H1 (cell line): ENCODE results near the gene FAH. TPM values are rescaled to one million over a fixed set of nuclear protein-coding genes. Genes with fewer than 3 reads are reported as not detected.

Experiments
- CTCF ChIA-PET: fragments of 300-600 bp; sonication (Branson Sonifier 250); formaldehyde crosslinking; loops from one replicate; lab custom pipeline; 2021; ENCODE audit not compliant: partially characterized antibody; lab: Charles Lee
- POLR2A ChIA-PET: fragments of 300-600 bp; sonication (Branson Sonifier 250); formaldehyde crosslinking; loops from one replicate; lab custom pipeline; 2021; ENCODE audit warnings: inconsistent platforms; ENCODE audit not compliant: partially characterized antibody; lab: Charles Lee
- DNase-seq, 2 experiments: peaks; one replicate each; pipeline versions ENCODE4 v3.0.0 to v3.0.0-alpha.2; 2010 to 2022; ENCODE audit warnings: low spot score in 2 of 2, low read depth in 1 of 2, mixed read lengths in 1 of 2
- FAIRE-seq: peaks from 2 replicates; lab custom pipeline; 2011; peaks lifted over from hg19 to GRCh38; lab: Jason Lieb, UNC
- H2AFZ ChIP-seq: 2 replicates; pipeline ENCODE4 v1.8.1; 2012; ENCODE audit warnings: low read length, inconsistent platforms
- H2AK5ac ChIP-seq: 2 replicates; pipeline ENCODE4 v1.6.1; 2013; ENCODE audit warnings: low read depth, low read length
- H2BK120ac ChIP-seq: replicated peaks from 2 replicates; pipeline ENCODE3; 2013; ENCODE audit warnings: low read depth, low read length, inconsistent platforms
- H2BK12ac ChIP-seq: 2 replicates; pipeline ENCODE4 v1.6.1; 2013; ENCODE audit warnings: low read depth, low read length
- H2BK15ac ChIP-seq: 2 replicates; pipeline ENCODE4 v1.6.1; 2013; ENCODE audit warnings: low read length
- H2BK20ac ChIP-seq: 2 replicates; pipeline ENCODE4 v1.6.1; 2013; ENCODE audit warnings: low read length
- H2BK5ac ChIP-seq: 2 replicates; pipeline ENCODE4 v1.6.1; 2013; ENCODE audit warnings: low read depth, low read length
- H3K14ac ChIP-seq: 2 replicates; pipeline ENCODE4 v1.6.1; 2013; ENCODE audit warnings: inconsistent platforms; ENCODE audit not compliant: insufficient read length
- H3K18ac ChIP-seq: 2 replicates; pipeline ENCODE4 v1.6.1; 2013; ENCODE audit warnings: low read length; ENCODE audit errors: extremely low read depth
- H3K23ac ChIP-seq: 2 replicates; pipeline ENCODE4 v1.6.1; 2013; ENCODE audit warnings: inconsistent platforms; ENCODE audit not compliant: insufficient read length
- H3K23me2 ChIP-seq: 2 replicates; pipeline ENCODE4 v1.6.1; 2013; ENCODE audit warnings: low read depth, low read length
- H3K27ac ChIP-seq: 2 replicates; pipeline ENCODE4 v1.6.1; 2011; ENCODE audit warnings: low read depth, low read length, inconsistent platforms
- H3K27me3 ChIP-seq, 4 experiments: replicated peaks in 1 of 4; 1 replicate in 1 of 4; 2 replicates in 3 of 4; pipeline versions ENCODE4 v1.6.1 to v1.8.1; 2011 to 2013; ENCODE audit warnings: low read length in 3 of 4, mild to moderate bottlenecking in 3 of 4, inconsistent platforms in 2 of 4, mixed read lengths in 2 of 4, moderate library complexity in 1 of 4; ENCODE audit not compliant: control insufficient read depth in 3 of 4, insufficient read depth in 3 of 4; ENCODE audit errors: extremely low read depth in 1 of 4
- H3K36me3 ChIP-seq, 4 experiments: 2 replicates each; pipeline versions ENCODE4 v1.6.1 to v1.8.1; 2011 to 2013; ENCODE audit warnings: mild to moderate bottlenecking in 4 of 4, low read length in 3 of 4, moderate library complexity in 2 of 4, control low read depth in 1 of 4, inconsistent platforms in 1 of 4; ENCODE audit not compliant: insufficient read depth in 4 of 4, control insufficient read depth in 2 of 4
- H3K4ac ChIP-seq: replicated peaks from 2 replicates; pipeline ENCODE3; 2013; ENCODE audit warnings: low read length, low read depth, mixed read lengths, inconsistent platforms; ENCODE audit not compliant: insufficient read length
- H3K4me1 ChIP-seq, 4 experiments: replicated peaks in 1 of 4; 1 replicate in 1 of 4; 2 replicates in 3 of 4; pipeline versions ENCODE4 v1.6.1 to v1.8.1; 2011 to 2013; ENCODE audit warnings: low read length in 3 of 4, inconsistent platforms in 2 of 4, mixed read lengths in 1 of 4; ENCODE audit not compliant: insufficient read depth in 4 of 4, control insufficient read depth in 3 of 4
- H3K4me2 ChIP-seq, 2 experiments: 2 replicates each; pipeline versions ENCODE4 v1.6.1 to v1.8.1; 2011 to 2013; ENCODE audit warnings: low read depth in 2 of 2, low read length in 2 of 2, control low read depth in 1 of 2, inconsistent platforms in 1 of 2, mild to moderate bottlenecking in 1 of 2; ENCODE audit not compliant: insufficient read depth in 1 of 2
- H3K4me3 ChIP-seq, 4 experiments: fragments of 200-600, 300-600 bp in 1 of 4; sonication (generic), shearing (Covaris generic), sonication (Bioruptor Twin) in 1 of 4; 2 replicates each; pipeline versions ENCODE4 v1.5.1 to v1.8.1; 2011 to 2016; ENCODE audit warnings: low read length in 4 of 4, low read depth in 3 of 4, control low read depth in 2 of 4, inconsistent platforms in 2 of 4, mild to moderate bottlenecking in 2 of 4, mixed read lengths in 1 of 4, moderate library complexity in 1 of 4; ENCODE audit not compliant: insufficient read depth in 2 of 4; ENCODE audit errors: extremely low read depth in 1 of 4
- H3K56ac ChIP-seq: replicated peaks from 2 replicates; pipeline ENCODE3; 2013; ENCODE audit warnings: low read depth, mild to moderate bottlenecking, mixed read lengths, low read length, inconsistent platforms; ENCODE audit not compliant: insufficient read length
- H3K79me1 ChIP-seq: 2 replicates; pipeline ENCODE4 v1.6.1; 2013; ENCODE audit warnings: low read depth, low read length, control low read depth
- H3K79me2 ChIP-seq, 2 experiments: 2 replicates each; pipeline versions ENCODE4 v1.6.1 to v1.8.1; 2012 to 2013; ENCODE audit warnings: low read length in 2 of 2, mild to moderate bottlenecking in 2 of 2, inconsistent platforms in 1 of 2; ENCODE audit not compliant: insufficient read depth in 2 of 2, control insufficient read depth in 1 of 2
- H3K9ac ChIP-seq, 4 experiments: replicated peaks in 1 of 4; 1 replicate in 1 of 4; 2 replicates in 3 of 4; pipeline versions ENCODE4 v1.6.1 to v1.8.1; 2011 to 2013; ENCODE audit warnings: low read depth in 3 of 4, low read length in 3 of 4, control low read depth in 2 of 4, mild to moderate bottlenecking in 2 of 4, moderate library complexity in 2 of 4, inconsistent platforms in 1 of 4; ENCODE audit errors: extremely low read depth in 1 of 4
- H3K9me3 ChIP-seq, 2 experiments: 2 replicates each; pipeline versions ENCODE4 v1.6.1 to v1.8.1; 2012 to 2013; ENCODE audit warnings: mild to moderate bottlenecking in 2 of 2, moderate library complexity in 2 of 2, control low read depth in 1 of 2, inconsistent platforms in 1 of 2, low read depth in 1 of 2, low read length in 1 of 2, mixed read lengths in 1 of 2; ENCODE audit not compliant: insufficient read depth in 2 of 2
- H4K20me1 ChIP-seq, 2 experiments: replicated peaks in 1 of 2; 2 replicates each; pipeline versions ENCODE3 to v1.8.1; 2011 to 2013; ENCODE audit warnings: inconsistent platforms in 2 of 2, low read length in 2 of 2, mild to moderate bottlenecking in 1 of 2; ENCODE audit not compliant: insufficient read depth in 2 of 2, control insufficient read depth in 1 of 2
- H4K5ac ChIP-seq: 2 replicates; pipeline ENCODE4 v1.6.1; 2013; ENCODE audit warnings: low read length, low read depth, mixed read lengths, inconsistent platforms; ENCODE audit not compliant: insufficient read length
- H4K8ac ChIP-seq: 2 replicates; pipeline ENCODE4 v1.8.0; 2013; ENCODE audit warnings: mild to moderate bottlenecking, moderate library complexity, low read length, inconsistent platforms; ENCODE audit not compliant: insufficient read depth; ENCODE audit errors: extremely low read depth
- H4K91ac ChIP-seq: replicated peaks from 2 replicates; pipeline ENCODE3; 2013; ENCODE audit warnings: low read length, mixed read lengths, inconsistent platforms; ENCODE audit not compliant: insufficient read length
- WGBS, 2 experiments: shearing (Covaris generic) in 1 of 2; methylation state at CpG; one replicate each; pipeline versions ENCODE4 v1.1.6 to v1.1.7; 2013 to 2015; ENCODE audit warnings: low lambda C conversion rate in 2 of 2, mixed read lengths in 2 of 2, inconsistent platforms in 1 of 2, low coverage in 1 of 2, missing lambda C conversion rate in 1 of 2; ENCODE audit not compliant: insufficient replicate concordance in 2 of 2, insufficient coverage in 1 of 2, insufficient read length in 1 of 2; ENCODE audit errors: extremely low coverage in 1 of 2, missing lambda C conversion rate in 1 of 2; 5-methylcytosine and 5-hydroxymethylcytosine counted together
- polyA plus RNA-seq, 7 experiments: library from polyadenylated mRNA; depleted of rRNA in 3 of 7; stranded (reverse) in 5 of 7; unstranded in 2 of 7; fragments of >200 nt in 5 of 7; fragments of 200-250 nt in 2 of 7; gene quantifications; 1 replicate in 5 of 7; 2 replicates in 1 of 7; 4 replicates in 1 of 7; pipeline versions ENCODE4 v1.2.1 to v1.2.3, GENCODE V29; 2011 to 2013; ENCODE audit warnings: missing spikeins in 2 of 7, mixed read lengths in 2 of 7
- total RNA-seq: library from RNA; stranded (reverse); fragmentation: NEBNext Ultra II Directional; extraction: Animal tissue kit (Norgen Biotek cat#: 25700); gene quantifications from 2 replicates; pipeline ENCODE4 v1.2.1, GENCODE V29; 2021
- TF ChIP-seq, protein P1 (sequence below), 3 experiments: IDR thresholded peaks; 1 replicate in 2 of 3; 2 replicates in 1 of 3; pipeline versions ENCODE4 v1.5.1 to v1.6.1; 2011; ENCODE audit warnings: low read length in 3 of 3, mild to moderate bottlenecking in 3 of 3, inconsistent platforms in 2 of 3, low read depth in 1 of 3, moderate library complexity in 1 of 3; ENCODE audit not compliant: insufficient read depth in 1 of 3; ENCODE audit errors: control extremely low read depth in 1 of 3

Gene FAH
- total and polyA plus RNA-seq, 2 of the 8 experiments (the other 6 are each of a cell fraction or from before 2014, with no cell fraction given), result 20.0 to 21.7 TPM

DNA sequence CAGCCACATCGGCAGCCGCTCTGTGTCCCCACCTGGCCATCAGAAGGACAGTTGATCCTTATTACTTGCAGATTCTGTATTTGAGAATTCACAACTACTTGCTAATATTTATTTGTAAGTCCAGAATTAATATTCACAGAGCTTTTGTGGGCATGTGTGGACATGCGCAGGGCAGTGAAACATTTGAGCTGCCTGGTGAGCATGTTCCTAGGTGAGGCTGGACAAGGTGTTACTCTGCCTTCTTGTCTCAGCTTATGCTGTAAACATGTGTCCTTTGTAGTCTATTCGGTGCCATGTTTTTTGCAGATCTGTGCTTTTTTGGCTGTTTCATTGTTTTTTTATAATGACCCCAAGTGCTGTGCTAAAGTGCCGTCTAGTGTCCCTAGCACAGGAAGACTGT is 15.6 kb downstream of the FAH start:
- Histone ChIP-seq H3K79me1 (no peaks in the 10 kb centered on the region), H3K27ac (no peak overlapping the region), H3K56ac (no peak overlapping the region), H3K4me3 (no peak overlapping the region), H3K36me3 (peaks cover 0 to 7% (median under 1%) of the 10 kb centered on the region in 4 experiments; a peak in 1 of 8 replicates), H3K18ac (no peak overlapping the region), H3K4me2 (no peak overlapping the region), H2BK20ac (no peak overlapping the region), H2BK5ac (0 out of 2 replicates have a peak overlapping the region, but pooled peaks have one; percentile 14), H3K23ac (no peak overlapping the region), H2BK12ac (no peak overlapping the region), H4K91ac (no peak overlapping the region), H3K4ac (no peak overlapping the region), H3K4me1 (no peaks in the 10 kb centered on the region), H4K20me1 (no peaks in the 10 kb centered on the region), H4K5ac (no peak overlapping the region), H2BK120ac (no peak overlapping the region), H3K23me2 (no peaks in the 10 kb centered on the region), H2BK15ac (no peak overlapping the region), H3K14ac (no peak overlapping the region), H3K79me2 (no peaks in the 10 kb centered on the region), H2AK5ac (no peak overlapping the region), H3K27me3 (no peaks in the 10 kb centered on the region), H2AFZ (no peak overlapping the region), H4K8ac (no peak overlapping the region), H3K9ac (no peak overlapping the region), H3K9me3 (no peaks in the 10 kb centered on the region)
- WGBS, 2 experiments, result 91% methylated on average over 5 of the region's 5 CpGs; no CpG with 5 or more reads in 1 of the 2 experiments
- FAIRE-seq, result no peak
- no peak for DNase-seq
- CTCF ChIA-PET, result interaction anchor here (0.6 to 1.5 kb wide), 4 partner anchors 11 to 89 kb away, joined by 3 to 4 read pairs (median 3); no protein-coding TSS in a partner anchor
- POLR2A ChIA-PET, result interaction anchor here (1.3 kb wide), 1 partner anchor 12 kb away, joined by 7 read pairs; no protein-coding TSS in a partner anchor
- TF ChIP-seq, protein P1, sequence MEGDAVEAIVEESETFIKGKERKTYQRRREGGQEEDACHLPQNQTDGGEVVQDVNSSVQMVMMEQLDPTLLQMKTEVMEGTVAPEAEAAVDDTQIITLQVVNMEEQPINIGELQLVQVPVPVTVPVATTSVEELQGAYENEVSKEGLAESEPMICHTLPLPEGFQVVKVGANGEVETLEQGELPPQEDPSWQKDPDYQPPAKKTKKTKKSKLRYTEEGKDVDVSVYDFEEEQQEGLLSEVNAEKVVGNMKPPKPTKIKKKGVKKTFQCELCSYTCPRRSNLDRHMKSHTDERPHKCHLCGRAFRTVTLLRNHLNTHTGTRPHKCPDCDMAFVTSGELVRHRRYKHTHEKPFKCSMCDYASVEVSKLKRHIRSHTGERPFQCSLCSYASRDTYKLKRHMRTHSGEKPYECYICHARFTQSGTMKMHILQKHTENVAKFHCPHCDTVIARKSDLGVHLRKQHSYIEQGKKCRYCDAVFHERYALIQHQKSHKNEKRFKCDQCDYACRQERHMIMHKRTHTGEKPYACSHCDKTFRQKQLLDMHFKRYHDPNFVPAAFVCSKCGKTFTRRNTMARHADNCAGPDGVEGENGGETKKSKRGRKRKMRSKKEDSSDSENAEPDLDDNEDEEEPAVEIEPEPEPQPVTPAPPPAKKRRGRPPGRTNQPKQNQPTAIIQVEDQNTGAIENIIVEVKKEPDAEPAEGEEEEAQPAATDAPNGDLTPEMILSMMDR (IDR thresholded peaks at IDR 0.05; ENCODE audit: control extremely low read depth in 1 of 3, insufficient read depth in 1 of 3, low read depth in 1 of 3, low read length in 3 of 3), result no peak
